Hematopoietic multipotent progenitor cell treated with erythropoietin and hydrocortisone succinate and interleukin-3 and kit ligand, for 4 days (in vitro differentiated cells): ENCODE data around the gene CBFA2T2.
A peak's percentile ranks its signal among the peaks of the same experiment; 100 is the strongest.
"Not testable (repeated sequence)": the region's sequence is repeated elsewhere in the genome, so short reads cannot be mapped to it uniquely, and the experiment has no call there.

ENCODE experiments used
- DNase-seq: peaks from one replicate; pipeline ENCODE4 v3.0.0-alpha.2; 2015

CBFA2T2 gene

DNA sequence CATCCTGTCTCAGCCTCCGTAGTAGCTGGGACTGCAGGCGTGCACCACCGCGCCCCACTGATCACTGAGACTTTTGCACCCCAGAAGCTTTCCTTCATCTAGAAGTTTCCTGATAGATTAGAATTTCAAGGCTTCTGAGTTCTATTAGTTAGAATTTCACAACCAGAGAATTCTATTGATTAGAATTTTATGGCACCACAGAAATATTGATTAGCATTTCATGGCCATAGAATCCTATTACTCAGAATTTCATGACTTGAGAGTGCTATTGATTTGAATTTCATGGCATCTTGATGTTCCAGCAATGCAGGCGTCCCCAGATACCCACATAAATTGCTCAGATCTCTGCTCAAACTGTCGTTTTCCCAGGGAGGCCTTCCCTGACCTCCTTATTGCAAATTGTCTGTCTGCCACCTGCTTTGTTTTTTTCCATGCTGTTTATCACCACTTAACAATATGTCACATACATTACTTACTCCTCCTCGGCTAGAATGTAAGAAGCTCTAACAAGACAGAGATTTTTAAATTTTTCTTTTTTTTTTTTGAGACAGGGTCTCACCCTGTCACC is 16.9 kb upstream of the CBFA2T2 start:
- DNase-seq = no peak

DNA sequence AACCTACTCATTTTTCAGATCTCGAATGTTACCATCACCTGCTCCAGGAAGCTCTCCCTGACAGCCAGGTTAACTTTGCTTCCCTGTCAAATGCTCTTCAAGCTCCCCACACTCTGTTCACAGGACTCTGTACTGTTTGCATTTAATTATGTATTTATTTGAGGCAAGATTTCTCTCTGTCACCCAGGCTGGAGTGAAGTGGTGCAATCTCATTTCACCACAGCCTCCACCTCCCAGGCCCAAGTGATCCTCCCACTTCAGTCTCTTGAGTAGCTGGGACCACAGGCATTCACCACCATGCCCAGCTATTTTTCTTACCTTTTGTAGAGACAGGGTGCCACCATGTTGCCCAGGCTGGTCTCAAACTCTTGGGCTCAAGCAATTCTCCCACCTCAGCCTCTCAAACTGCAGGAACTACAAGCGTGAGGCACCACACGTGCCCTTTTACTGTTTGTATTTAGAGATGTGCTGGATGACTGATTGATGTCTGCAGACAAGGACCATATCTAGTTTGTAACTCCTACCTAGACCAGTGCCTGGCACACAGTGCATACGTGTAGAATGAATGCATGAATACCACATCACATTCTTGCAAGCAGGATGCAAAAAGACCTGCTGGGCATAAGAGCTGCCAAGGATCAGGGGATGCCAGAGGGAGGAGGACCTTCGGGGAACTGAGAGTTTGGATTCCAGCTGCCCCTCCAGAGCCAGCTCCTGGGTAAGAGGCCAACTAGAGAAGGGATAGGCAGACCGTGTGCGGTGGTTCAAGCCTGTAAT is 15.6 kb upstream of the CBFA2T2 start:
- peak; percentile 28 for DNase-seq

GRCh38 chr20:33474963-33475362 is 14.9 kb upstream of the CBFA2T2 start:
- DNase-seq = no peak

GRCh38 chr20:33475381-33476152 is 14.3 kb upstream of the CBFA2T2 start:
- no peak for DNase-seq

GRCh38 chr20:33477386-33478234 is 12.3 kb upstream of the CBFA2T2 start:
- DNase-seq = no peak

GRCh38 chr20:33480048-33480447 is 9.8 kb upstream of the CBFA2T2 start:
- DNase-seq = no peak

DNA sequence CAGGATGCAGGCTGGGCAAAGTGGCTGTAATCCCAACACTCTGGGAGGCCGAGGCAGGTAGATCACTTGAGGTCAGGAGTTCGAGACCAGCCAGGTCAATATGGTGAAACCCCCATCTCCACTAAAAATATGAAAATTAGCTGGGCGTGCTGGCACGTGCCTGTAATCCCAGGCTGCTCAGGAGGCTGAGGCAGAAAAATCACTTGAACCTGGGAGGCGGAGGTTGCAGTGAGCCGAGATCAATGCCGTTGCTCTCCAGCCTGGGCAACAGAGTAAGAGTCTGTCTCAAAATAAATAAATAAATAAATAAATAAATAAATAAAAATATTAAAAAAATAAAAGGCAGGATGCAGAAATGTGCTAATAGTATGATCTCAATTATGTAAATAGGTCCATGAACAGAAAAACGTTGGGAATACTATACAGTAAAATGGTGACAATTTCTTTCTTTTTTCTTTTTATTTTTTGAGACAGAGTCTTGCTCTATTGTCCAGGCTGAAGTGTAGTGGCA is 8.4 kb upstream of the CBFA2T2 start:
- no peak for DNase-seq

DNA sequence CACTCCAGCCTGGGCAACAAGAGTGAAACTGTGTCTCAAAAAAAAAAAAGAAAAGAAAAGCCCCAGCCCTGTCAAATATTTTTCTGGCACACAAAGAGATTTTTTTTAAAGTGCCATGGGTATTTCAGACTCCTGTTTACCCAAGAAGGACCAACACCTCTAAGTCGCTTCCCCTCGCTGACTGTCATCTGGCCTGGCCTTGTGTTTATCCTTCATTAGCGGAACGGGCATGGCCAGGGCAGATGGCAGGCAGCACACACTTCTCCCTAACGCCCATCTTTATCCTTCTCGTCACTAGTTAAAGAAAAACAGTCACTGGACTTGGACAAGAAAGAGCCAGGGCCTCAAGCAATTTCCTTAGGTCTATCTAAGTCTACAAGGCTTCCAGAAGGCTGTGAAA is 7.3 kb upstream of the CBFA2T2 start:
- DNase-seq = peak; percentile 15

GRCh38 chr20:33483186-33483585 is 6.7 kb upstream of the CBFA2T2 start:
- peak; percentile 67 for DNase-seq

GRCh38 chr20:33488201-33488600 is 1.7 kb upstream of the CBFA2T2 start:
- DNase-seq = no peak

GRCh38 chr20:33488661-33489494 is 1.0 kb upstream of the CBFA2T2 start:
- not testable (repeated sequence) for DNase-seq

DNA sequence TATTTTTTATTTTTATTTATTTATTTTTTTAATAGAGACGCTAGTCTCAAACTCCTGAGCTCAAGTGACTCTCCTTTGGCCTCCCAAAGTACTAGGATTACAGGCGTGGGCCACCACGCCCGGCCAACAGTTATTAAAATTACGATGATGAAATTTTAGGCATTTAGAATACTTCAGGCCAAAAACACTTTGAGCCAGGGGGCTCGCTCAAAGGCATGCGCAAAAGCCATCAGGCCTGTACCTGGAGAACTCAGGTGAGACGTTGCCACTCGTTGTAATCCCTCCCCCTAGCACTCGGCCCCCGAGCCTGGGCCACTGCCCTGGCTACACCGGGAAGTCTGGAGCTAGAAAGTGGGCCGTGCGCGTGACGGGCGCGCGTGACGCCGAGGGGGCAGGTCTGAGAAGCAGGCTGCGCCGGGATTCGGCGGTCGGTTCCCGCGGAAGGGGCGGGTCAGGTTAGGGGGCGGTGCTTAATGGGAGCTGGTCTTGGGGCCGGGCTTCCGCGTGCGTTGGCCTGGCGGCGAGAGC is 337 bp upstream of the CBFA2T2 start:
- peak; percentile 99 for DNase-seq

DNA sequence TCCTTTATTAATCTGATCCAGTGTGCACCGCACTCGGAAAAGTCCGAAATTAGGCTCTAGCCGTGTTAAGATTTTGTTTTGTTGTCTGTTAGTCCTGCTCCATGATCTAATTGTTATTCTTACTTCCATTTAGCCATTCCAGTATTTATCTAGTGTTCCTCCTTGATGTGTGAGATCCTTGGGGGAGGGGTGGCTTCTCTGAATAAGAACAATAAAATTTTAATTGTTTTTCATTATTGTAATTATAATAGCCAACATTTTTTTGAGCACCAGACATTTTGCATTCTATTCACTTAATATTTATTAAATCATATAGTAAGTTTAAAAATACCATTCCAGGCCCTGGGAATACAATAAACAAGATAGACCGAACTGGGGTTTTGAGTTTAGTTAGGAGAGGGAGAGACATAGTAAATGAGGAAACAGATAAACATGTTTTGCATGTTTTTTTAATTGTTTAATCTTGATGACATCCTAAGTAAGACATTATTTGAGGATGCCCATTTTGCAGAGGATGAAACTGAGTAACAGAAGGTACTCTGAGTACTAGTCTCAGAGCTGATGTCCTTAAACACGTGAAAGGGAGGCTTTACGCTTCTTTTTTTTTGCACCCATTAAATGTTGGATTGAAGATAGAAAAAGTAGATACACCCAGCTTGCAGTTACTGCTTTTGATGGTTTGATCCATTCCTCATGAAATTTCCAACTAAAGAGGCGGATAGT is 1.2 kb downstream of the CBFA2T2 start:
- DNase-seq = peak; percentile 39

- no peak for DNase-seq
Observed at GRCh38 chr20:33493076-33493766, 3.3 kb downstream of the CBFA2T2 start.

GRCh38 chr20:33496776-33497175 is 6.9 kb downstream of the CBFA2T2 start:
- DNase-seq = not testable (repeated sequence)

DNA sequence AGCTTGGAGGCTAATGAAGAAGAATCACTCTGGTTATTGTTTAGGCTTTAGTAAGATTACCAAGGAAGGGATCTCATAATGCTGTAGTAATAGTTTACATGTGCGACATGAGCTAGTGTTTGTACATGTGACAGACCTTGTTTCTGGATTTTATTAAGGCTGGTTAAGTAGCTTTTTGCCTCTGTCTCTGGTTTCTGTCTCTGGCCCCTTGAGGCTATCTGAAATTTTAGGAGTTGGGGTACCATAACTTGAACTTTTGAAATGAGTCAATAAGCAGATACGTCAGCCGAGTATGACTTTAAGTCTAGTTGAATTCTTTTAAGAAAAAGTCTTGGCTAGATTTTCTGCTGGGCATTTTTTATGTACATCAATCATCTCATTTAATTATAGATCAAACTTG is 9.5 kb downstream of the CBFA2T2 start:
- DNase-seq = no peak

DNA sequence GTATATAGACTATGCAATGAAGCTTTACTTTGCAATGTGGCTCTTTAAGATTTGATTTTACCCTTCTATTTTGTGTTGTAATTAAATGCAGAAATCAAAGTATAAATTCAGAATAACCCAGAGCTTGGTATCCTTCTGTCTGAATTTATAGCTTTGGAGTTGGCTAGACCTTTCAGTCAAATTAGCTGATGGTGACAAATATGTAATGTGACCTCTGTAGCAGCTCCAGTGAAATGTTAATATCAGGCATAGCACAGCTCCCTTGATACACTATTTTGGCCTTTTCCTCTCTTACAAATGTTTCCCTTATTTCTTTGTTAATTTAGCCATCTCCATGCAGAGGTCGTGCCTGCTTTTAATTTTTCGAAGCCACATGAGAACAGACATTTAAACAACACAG is 11.1 kb downstream of the CBFA2T2 start:
- DNase-seq = no peak

GRCh38 chr20:33503564-33503963 is 13.7 kb downstream of the CBFA2T2 start:
- DNase-seq = no peak

GRCh38 chr20:33506576-33506975 is 16.7 kb downstream of the CBFA2T2 start:
- no peak for DNase-seq

- DNase-seq = peak; percentile 23
Observed at GRCh38 chr20:33507461-33507860, 17.6 kb downstream of the CBFA2T2 start.
